Erythroblast (primary cell): ENCODE data around the gene CRAT.

ENCODE experiments used
- GATA1 ChIP-seq: IDR thresholded peaks from 2 replicates; pipeline ENCODE4 v1.6.1; 2011; ENCODE audit warnings: low read depth, mild to moderate bottlenecking, control low read depth, low read length, moderate library complexity
- POLR2A ChIP-seq: IDR thresholded peaks from 2 replicates; pipeline ENCODE4 v1.6.1; 2011; ENCODE audit warnings: mild to moderate bottlenecking, low read length

- TF ChIP-seq POLR2A (no peak), GATA1 (no peak)
These were observed 46.1 kb downstream of the CRAT start for GRCh38 chr9:129064499-129064908.
